ENCODE data around the gene RPA1. TPM values are rescaled to one million over a fixed set of nuclear protein-coding genes. Genes with fewer than 3 reads are reported as not detected.

The RPA1 gene
- total and polyA plus RNA-seq, 9 of the 15 experiments (the other 6 are each of a cell fraction or from before 2014, with no cell fraction given): 25.2 to 125 (median 47.4) TPM

- TF ChIP-seq MTF1 (CRISPR knock-in tag; IDR thresholded peaks at IDR 0.05; ENCODE audit: borderline replicate concordance) (no peak), ZNF384 (IDR thresholded peaks at IDR 0.05; ENCODE audit: low read depth, low read length) (no peak), BHLHE40 (IDR thresholded peaks at IDR 0.05; ENCODE audit: low read length) (peak; percentile 59)
Observed at GRCh38 chr17:1905190-1905913, 75.5 kb downstream of the RPA1 start (continued).

DNA sequence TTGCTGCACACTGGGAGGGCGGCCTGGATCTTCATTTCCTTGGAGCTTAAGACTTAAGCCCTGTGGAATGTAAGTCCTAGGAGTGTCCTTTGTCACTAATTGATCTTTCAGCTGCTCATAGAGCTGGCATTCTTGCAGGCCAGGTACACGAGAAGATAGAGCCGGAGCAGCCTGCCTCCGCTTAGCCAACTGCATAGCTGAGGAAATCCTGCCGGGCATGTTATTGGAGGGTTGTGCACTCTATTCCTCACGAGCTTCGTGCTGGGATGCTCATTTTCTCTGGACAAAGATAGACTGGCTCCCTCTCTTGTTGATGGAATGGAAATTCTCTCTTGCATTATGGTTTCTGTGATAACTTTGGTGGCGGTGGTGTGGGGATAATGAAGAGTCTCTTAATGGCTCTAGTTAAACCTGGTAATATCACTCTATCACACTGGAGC lies 76.9 kb downstream of the RPA1 start:
- Histone ChIP-seq H3K27me3 (ENCODE audit: control insufficient read depth in 2 of 2, insufficient read depth in 2 of 2, low read length in 2 of 2) (peaks cover 10 to 19% of the 10 kb centered on the region in 2 experiments; a peak in 4 of 5 replicates), H3K27ac (ENCODE audit: extremely low read depth, low read depth, low read length) (no peak overlapping the region), H4K20me1 (replicated peaks; ENCODE audit: control insufficient read depth, insufficient read depth, low read length) (no peaks in the 10 kb centered on the region), H3K4me3 (no peak overlapping the region), H3K4me1 (replicated peaks in 1 of 2; ENCODE audit: control insufficient read depth in 2 of 2, insufficient read depth in 2 of 2, low read length in 2 of 2) (peaks cover 0 to 16% of the 10 kb centered on the region in 2 experiments; a peak in 3 of 5 replicates), H2AFZ (ENCODE audit: low read depth, low read length) (no peak overlapping the region), H3K9me3 (replicated peaks; ENCODE audit: control insufficient read depth, insufficient read depth, low read depth, low read length) (no peaks in the 10 kb centered on the region), H3K79me2 (ENCODE audit: control insufficient read depth, insufficient read depth, low read length) (no peaks in the 10 kb centered on the region), H3K9me1 (ENCODE audit: control insufficient read depth, insufficient read depth, low read length) (no peaks in the 10 kb centered on the region), H3K9ac (ENCODE audit: insufficient read depth in 1 of 2, low read depth in 2 of 2, low read length in 2 of 2) (no peak overlapping the region), H3K36me3 (ENCODE audit: control insufficient read depth, insufficient read depth, low read length) (no peaks in the 10 kb centered on the region), H3K4me2 (ENCODE audit: insufficient read depth, low read length) (no peak overlapping the region)
- FAIRE-seq (no peak), DNase-seq (ENCODE audit: extremely low read depth in 1 of 4, low spot score in 3 of 4) (no peak), ATAC-seq (no peak)
- TF ChIP-seq RAD21 (CRISPR knock-in tag; conservative IDR thresholded peaks at IDR 0.05 in 1 of 2, IDR thresholded peaks at IDR 0.05 in 1 of 2): 0 out of 4 replicates have a peak, but pooled peaks of 1 of the 2 experiments have one; percentile 8
- no peak for TF ChIP-seq ZNF274 (IDR thresholded peaks at IDR 0.05; ENCODE audit: borderline replicate concordance, low read depth, low read length)
- CTCF ChIA-PET (ENCODE audit: low intra/inter-chr PET ratio): no interaction called here
- no TSS peak for BruUV-seq (replicated peaks)
- 18% methylated on average over 8 of the region's 8 CpGs for WGBS (ENCODE audit: insufficient coverage, low coverage, missing lambda C conversion rate)
- in situ Hi-C loops (cut with MboI) (loop anchor here (5.0 to 25.0 kb wide), 2 partner anchors 126 to 331 kb away; partner anchors contain the start of gene DPH1), intact Hi-C loops (cut with micrococcal nuclease) (loop anchor here (5.0 kb wide), 1 partner anchor 141 kb away; no protein-coding TSS in a partner anchor)
- POLR2A ChIA-PET: interaction anchor here (0.5 kb wide), 1 partner anchor 12 kb away, joined by 3 read pairs; no protein-coding TSS in a partner anchor
